GM19452 (cell line): Measurements from ENCODE around the gene ITGA11.

Source experiments
- ATAC-seq: cut with Tn5 transposase; IDR thresholded peaks from one replicate; pipeline ENCODE4 v1.9.1; 2021; ENCODE audit not compliant: unreplicated experiment

ITGA11 gene

DNA sequence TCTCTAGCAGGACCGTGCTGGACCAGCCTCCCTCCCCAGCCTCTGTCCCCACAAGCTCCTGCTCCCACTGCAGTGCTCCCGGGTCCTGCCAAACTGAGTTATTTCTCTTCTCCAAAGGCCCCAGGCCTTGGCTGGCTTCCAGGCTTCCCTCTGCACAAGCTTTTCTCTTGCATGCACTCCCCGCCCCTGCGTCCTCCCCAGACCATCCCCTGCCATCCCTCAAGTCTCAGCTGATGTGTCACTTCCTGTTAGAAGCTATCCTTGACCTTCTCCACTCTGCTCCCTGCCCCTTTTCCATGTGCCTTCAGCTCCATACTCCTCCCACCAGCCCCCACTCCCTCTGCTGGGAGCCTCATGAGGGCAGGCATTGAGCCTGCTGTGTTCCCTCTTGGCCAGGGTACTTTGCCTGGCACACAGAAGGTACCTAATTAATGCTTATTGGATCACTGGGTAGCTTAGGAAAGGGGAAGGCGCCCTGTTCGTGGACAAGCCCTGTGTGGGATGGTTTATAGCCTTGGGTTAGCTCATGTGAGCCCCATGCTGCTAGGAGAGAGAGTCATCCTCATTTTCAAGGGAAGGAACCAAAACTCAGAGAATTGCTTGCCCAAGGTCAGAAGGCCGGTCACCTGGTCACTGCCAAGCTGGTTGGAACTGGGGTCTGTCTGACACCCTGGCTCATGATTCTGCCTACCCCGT, 98.0 kb downstream of the ITGA11 start:
- ATAC-seq = no peak

DNA sequence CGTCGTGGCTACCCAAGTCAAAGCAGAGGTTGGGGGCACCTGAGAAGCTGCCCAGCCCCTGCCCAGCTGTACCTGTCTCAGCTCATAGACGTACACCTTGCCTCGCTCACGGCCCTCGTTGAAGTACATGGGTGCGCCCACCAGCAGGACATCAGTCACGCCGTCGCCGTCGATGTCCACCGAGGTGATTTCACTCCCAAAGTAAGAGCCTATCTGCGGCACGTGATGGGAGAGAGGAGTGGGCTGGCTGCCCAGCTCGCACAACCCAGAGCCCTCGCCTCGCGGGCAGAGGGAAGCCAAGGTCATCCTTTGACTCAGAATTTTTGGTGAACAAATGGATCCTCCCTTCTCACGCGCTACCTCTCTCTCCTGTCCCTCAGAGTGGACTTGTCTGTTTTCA, 99.7 kb downstream of the ITGA11 start:
- ATAC-seq = no peak

DNA sequence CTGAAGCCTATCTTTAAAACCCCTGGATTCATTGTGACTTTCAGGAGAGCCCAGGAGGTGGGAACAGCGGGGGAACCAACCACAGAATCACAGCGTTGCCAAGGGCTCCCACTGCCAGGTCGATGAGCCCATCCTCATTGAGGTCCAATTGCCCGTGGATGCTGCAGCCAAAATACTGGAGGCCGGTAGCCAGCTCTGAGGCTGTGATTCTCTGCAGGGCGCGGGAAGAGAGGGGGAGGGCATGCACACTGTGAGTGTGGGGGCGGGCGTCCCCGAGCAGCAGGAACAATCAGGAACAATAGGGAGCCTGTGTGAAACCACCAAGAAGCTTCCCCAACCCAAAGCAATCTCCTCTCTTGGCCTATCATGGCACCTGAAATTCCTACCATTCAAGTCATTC, 101.1 kb downstream of the ITGA11 start:
- ATAC-seq = no peak

DNA sequence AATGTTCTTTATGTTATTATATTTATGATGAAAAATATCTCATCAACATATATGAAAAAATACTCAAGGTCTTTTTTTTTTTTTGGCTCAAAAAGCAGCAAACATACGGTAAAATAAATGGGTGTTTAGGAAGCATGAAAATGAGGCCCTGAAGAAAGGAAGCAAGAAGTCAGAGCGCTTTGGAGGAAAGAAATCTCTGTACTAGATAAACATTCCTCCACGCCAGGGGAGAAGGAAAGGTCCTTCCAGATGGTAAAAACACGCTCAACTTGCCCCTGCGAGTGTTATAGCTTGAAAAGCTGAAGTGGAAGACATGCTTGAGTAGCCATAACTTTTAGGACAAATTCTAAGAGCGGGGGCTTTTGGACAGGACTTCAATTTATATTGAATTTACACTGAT, 101.5 kb downstream of the ITGA11 start:
- ATAC-seq = no peak

DNA sequence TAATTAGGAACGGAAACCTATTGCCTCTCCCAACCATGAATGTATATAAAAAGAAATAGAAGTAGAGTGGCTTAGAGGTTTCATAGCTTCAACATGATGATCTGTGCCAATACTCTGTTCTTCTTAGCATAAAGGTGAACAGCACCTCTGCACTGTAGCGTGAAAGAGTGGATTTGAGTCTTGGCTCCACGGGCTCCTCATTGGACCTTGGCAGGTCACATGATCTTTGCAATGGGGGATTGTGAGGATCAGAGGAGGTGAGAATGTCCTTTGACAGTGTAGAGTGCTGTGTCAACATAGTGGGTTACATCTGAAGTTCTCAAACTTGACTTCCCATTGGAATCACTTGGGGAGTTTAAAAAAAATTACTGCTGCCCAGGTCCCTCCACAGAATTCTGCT, 103.0 kb downstream of the ITGA11 start:
- ATAC-seq = no peak

DNA sequence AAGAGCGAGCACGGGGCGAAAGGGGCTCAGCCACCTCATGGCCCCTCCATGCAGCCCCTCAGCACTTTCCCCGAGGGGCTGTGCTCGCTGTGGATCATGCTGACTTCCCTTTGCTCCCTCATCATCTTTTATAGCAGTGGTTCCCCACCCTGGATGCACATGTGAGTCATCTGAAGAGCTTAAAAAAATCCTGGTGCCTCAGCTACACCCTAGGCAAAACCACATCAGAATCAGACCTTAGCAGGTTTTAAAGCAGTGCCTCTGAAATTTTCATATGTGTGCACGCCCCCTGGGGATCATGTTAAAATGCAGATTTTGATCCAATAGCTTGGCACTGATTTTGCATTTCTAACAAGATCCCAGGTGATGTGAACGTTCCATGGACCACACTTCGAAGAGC, 103.5 kb downstream of the ITGA11 start:
- ATAC-seq = no peak

DNA sequence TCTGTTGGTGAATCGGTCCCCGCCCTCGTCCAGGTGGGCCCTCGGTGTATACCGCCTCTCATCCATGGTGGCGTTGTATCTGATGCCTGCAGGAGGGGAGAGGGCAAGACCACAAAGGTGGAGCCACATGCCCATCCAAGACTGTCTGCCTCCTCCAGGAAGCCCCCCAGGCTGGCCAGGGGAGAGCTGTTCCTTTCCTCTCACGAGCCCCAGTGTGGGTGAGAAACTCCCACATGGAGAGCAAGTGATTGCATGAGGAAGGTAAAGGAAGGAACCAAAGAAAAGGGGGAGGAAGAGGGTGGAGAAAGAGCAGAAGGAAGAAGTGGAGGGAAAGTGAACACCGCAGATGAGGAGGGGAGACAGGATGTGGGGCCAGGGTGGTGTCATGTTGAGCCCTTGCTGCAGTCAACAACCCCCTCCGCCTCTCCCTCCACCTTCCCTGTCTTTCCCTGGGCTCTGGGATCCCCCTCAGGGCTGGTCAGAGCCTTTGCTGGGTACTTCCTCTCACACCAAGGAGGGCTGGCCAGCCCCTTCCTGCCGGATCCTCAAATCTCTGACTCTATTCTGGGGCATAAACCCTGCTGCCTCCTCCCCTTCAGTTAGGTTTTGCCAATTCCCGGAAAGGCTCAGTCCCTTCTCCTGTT, 105.1 kb downstream of the ITGA11 start:
- no peak for ATAC-seq

DNA sequence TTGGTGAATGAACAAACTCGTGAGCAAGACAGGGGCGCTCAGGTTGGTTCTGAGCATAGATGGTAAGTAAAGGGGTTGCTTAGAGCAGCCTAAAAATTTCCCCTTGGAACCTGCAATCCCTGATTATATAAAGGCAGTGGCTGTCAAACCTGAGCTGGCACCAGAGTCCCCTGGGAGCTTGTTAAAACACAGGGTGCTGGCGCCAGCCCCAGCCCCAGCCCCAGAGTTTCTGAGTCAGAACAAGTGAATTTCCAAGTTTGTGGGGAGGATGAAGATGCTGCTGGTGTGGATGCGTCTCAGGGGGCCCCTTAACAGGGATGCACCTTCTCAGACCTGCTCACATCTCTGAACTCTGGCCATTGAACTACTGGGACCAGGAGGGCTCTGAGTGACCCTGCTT, 106.2 kb downstream of the ITGA11 start:
- no peak for ATAC-seq

DNA sequence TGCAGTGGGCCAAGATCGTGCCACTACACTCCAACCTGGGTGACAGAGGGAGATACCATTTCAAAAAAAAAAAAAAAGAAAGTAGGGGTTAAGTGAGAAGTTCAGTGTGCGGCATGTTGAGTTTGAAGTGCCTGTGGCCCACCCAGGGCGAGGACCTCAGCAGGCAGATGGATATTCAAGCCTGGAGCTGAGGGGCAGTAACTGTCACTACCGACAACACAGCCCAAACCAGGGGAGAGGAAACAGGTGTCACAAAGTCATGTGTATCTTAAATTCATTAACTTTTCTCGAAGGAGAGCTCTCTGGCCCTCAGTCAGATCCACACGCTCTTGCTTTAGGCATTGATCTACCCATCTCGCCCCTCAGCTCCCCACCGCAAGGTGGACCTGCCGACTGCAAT, 109.2 kb downstream of the ITGA11 start:
- ATAC-seq = no peak

DNA sequence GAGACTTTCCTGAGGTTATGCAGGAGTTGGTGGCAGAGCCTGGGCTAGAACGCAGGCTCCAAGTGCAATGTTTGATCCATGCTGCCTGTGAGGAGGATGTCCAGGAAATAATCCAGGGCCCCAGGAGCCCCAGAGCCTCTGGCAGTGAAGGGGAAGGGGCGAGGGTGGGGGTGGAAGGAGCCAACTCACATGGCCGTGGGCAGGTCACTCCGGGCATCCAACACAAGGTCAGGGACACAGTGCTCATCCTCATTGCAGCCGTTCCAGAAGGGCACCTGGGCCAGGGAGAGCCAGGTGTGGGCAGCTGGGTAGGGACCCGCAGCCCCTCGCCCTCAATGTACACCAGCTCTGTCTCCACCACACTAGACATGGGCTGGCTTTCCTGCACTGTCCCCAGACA, 110.7 kb downstream of the ITGA11 start:
- ATAC-seq = no peak

DNA sequence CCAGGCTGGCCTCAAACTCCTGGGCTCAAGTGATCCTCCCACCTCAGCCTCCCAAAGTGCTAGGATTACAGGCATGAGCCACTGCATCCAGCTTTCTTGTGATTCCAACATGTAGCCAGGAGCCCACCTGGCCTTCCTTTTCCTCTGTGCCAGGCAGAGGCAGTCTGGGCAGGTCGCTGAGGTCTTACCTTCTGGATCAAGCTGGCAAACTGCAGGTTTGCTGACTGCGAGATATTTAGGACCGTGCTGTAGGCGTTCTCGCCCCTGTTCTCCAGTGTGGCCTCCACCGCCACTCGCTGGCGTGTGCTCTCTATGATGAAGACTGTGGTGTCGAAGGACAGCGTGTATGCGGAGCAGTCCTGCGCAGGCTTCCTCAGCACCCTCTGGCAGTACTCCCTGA, 112.0 kb downstream of the ITGA11 start:
- ATAC-seq = no peak

DNA sequence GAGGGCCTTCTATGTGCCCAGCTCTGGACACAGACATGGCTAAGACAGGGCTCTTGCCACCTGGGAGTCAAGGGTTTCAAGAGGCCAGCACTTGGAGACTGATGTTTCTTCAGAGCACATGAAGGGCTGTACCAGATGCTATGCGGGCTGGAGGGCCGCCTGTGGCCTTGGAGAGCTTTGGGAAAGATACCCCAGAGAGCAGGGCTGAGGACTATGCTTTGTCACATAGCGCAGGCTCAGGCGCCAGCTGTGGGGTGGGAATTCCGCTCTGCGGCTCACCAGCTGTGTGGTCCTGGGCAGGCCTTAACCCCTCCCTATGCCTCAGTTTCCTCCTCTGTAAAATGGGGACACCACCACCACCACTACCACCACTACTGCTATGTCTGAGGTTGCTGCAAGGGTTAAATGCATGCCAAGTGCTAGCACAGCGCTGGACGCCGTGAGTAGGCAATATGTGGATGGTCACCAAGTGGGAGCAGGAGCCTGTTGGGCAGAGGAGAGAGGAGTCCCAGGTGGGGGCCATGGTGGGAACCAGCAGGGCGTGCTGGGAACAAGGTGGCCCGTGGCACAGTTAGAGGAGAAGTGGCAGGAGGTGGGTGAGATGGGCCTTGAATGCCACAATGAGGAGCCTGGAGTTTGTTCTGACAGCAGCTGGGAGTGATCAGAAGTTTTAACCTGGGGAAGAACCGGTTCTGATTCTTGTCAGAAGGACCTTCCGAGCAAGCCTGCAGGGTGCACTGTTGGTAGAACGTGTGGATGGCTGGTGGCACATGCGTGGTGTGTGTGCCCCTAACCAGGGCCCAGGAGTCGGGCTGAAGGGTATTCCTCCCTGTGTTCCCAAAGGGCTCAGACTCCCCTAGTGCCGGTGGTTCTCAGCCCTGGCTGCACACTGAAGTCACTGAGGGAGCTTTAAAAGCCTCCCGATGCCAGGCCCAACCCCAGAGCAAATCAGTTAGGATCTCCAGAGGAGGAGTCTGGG, 112.7 kb downstream of the ITGA11 start:
- no peak for ATAC-seq

DNA sequence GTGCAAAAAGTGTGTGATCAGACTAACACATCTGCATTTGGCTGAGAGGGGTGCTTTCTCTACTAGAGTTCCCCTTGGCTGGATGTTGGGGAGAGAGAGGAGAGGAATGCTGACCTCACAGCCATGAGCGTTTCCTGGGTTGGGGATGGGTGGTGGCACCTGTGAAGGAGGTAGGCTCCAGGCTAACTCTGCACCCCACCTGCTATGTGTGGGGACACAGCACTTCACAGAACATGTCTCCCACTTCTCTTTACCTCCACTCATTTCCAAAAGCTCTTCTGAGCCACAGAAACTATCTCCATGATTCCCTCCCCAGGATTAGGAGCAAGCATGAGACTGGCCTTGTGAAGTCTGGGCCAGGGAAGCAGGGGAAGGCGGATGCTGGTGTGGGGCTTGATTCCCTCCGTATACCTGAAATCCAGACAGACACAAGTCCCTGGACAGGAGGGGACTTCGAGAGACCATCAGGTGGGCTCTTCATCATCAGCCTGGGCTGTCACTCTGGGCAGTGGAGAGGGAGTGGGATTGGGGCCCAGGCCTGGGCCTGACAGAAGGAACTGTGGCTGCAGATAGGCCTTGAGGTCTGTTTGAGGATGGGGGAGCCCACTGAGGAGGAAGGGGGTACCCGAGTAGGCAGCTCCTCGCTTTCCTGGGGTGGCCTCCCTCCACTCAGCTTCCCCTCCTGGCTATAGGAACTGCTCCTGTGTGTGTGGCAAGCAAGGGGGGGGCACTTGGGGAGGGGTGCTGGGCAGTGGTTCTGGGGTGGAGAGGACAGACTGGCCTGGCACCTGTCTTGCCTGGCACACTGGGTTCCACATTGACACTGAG, 113.7 kb downstream of the ITGA11 start:
- ATAC-seq = no peak

DNA sequence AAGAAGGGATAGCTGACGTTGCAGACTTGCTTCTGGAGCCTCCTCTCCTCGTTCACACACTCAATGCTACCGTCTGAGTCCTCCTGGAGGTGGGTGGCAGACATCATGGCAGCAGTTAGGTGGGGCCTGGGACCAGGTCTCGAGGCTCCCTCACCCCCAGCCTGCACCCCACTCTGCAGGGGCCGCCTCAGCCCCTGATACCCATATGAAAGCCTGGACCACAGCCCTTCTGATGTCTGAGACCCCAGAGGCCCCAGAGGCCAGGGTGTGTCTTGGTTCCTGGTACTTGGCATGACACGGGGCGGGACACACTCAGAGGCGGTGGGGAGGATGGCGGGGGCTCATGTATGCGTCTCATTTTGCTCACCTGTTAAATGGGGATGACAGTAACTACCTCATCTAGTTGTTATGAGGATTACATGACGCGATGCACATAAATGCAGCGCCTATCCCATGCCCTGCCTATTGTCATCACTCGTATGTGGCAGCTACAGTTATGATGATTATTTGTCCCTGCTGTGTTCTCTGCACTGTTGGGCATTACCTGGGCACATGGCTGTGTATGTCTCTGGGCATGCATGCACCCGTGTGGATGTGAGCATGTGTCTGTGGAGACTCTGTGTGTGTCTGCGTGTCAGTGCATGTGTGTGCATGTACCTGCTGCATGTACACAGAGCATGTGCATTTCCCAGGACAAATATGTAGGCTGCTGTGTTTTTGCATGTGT, 114.5 kb downstream of the ITGA11 start:
- no peak for ATAC-seq

DNA sequence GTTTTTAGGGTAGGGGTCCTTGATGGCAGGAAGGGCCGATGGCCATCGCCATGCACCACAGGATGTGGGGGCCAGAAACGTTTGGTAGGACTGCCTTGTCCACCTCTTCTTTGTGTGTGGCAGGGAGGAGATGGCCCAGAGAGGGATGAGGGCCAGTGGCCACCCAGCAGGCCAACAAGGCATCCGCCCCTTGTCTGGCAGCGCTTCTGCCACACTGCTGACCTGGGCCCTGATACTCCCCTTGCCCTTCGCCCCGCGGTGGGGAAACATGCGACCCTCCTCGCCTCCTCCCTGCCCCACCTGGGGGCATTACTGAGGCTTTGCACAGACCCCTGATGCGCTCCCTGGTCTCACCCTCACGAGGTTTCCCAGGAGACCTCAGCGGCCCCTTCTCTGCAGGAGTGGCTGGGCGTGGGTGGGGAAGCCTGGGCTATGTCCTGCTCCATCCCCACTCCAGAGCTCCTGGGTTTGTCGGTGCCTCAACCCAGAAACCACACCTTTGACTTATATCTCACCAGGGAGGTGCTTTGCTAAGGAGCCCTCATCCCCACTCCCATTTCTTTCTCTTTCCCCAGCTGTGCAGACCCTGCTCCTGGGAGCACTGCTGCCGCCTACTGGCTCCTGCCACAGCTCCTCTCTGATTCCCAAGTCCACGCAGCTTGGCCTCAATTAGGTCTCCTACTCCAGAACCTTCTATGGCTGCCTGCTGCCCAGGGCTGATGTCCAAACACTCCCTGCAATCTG, 115.7 kb downstream of the ITGA11 start:
- ATAC-seq = no peak

DNA sequence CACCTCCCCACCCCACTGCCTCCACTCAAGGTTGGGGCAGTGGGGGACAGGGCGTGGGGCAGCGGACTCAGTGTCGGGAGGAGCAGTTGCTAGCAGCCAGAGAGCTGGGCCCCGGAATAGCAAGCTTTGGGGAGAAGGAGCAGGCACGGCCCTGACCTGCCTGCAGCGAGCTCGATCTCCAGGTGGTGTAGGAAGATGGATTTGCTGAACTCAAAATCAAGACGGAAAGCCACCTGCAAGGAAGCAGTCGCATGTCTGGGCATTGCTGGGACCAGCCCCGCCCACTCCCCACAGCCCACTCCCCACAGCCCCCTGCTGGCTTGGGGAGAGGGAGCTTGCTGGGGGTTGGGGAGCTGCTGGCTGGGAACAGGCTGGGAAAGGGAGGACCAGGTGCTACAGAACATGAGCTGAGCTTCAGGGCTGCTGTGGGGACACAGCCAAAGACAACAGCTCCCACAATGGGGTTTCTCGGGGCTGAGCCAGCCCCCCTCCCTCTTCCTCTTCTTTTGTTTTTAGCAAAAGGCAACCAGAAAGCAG, 116.4 kb downstream of the ITGA11 start:
- no peak for ATAC-seq

DNA sequence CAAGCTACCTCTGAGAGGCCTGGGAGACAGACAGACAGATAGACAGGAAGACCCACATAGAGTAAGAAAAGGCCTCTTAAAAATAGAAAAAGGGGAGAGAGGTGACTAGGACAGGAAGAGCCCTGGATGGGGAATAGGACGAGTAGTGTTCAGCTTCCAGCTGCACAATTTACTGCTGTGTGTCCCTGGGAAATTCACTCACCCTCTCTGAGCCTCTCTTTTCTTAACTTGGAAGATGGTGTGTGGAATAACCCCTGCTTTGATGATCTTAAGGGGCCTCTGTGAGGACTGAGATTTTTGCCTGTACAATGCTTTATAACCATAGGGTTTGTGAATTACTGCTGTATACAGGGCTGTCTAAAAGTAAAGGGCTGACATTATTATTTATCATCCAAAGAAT, 116.9 kb downstream of the ITGA11 start:
- no peak for ATAC-seq

DNA sequence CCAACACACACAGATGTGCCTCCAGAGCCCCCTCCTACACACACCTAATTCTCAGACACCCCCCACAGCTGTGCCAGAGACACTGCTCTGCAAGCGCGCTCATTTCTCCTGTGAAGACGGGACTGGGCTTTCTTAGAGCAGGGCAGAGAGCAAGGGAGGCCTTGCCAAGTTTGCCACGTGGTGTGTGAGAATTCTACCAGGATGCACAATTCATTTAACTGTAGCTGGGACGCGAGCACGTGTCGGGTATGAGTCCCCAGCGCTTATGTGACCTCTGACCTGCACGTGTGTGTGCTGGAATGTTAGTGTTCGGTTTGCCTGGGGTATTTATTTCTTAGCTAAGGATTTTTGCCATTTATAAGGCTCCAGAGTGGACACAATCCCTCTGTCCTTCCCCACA, 117.4 kb downstream of the ITGA11 start:
- ATAC-seq = no peak
